HCT116 (cell line): ENCODE data around the gene PI16.

Experiments
- CTCF ChIP-seq, 3 experiments: fragments of 200-600 bp in 1 of 3; sonication (generic) in 1 of 3; IDR thresholded peaks in 2 of 3; conservative IDR thresholded peaks in 1 of 3; 2 replicates each; pipeline ENCODE4 v1.5.1; 2012 to 2017; ENCODE audit warnings: low read depth in 2 of 3, low read length in 2 of 3, antibody characterized with exemption in 1 of 3, borderline replicate concordance in 1 of 3, control low read depth in 1 of 3, mild to moderate bottlenecking in 1 of 3, mixed read lengths in 1 of 3, mixed run types in 1 of 3, moderate library complexity in 1 of 3; ENCODE audit not compliant: insufficient read depth in 1 of 3
- POLR2AphosphoS5 ChIP-seq: IDR thresholded peaks from 2 replicates; pipeline ENCODE4 v1.6.1; 2011; ENCODE audit warnings: mild to moderate bottlenecking, low read depth, low read length, moderate library complexity
- RAD21 ChIP-seq: IDR thresholded peaks from 2 replicates; pipeline ENCODE4 v1.6.1; 2012; ENCODE audit warnings: low read depth, mild to moderate bottlenecking

- TF ChIP-seq CTCF (IDR thresholded peaks at IDR 0.05 in 2 of 3, conservative IDR thresholded peaks at IDR 0.05 in 1 of 3; ENCODE audit: borderline replicate concordance in 1 of 3, insufficient read depth in 1 of 3, low read depth in 2 of 3, low read length in 2 of 3) (no peak), POLR2AphosphoS5 (no peak), RAD21 (no peak)
These were observed 9.2 kb upstream of the PI16 start for GRCh38 chr6:36945301-36945700.
